GM12892 (cell line): ENCODE results near the gene ROR1.

Experiments
- DNase-seq: peaks from one replicate; pipeline ENCODE4 v3.0.0; 2011; ENCODE audit not compliant: insufficient read length
- FAIRE-seq: peaks from 2 replicates; lab custom pipeline; 2011; peaks lifted over from hg19 to GRCh38; lab: Jason Lieb, UNC
- POLR2A ChIP-seq: IDR thresholded peaks from 2 replicates; pipeline ENCODE4 v1.6.1; 2011; ENCODE audit warnings: low read depth, low read length, control low read depth
- POLR2AphosphoS5 ChIP-seq: IDR thresholded peaks from 2 replicates; pipeline ENCODE4 v1.6.1; 2011; ENCODE audit warnings: low read depth, low read length, control low read depth
- TAF1 ChIP-seq: IDR thresholded peaks from 2 replicates; pipeline ENCODE4 v1.6.1; 2011; ENCODE audit warnings: low read depth, mild to moderate bottlenecking, control low read depth, low read length, borderline replicate concordance

ROR1 gene

GRCh38 chr1:63914241-63914640 is 140.4 kb downstream of the ROR1 start:
- DNase-seq (no peak), FAIRE-seq (no peak)
- no peak for TF ChIP-seq POLR2A
- no peak for TF ChIP-seq TAF1
- TF ChIP-seq POLR2AphosphoS5, result no peak

- DNase-seq, result no peak
- FAIRE-seq, result no peak
- TF ChIP-seq TAF1 (no peak), POLR2AphosphoS5 (no peak), POLR2A (no peak)
Measured at GRCh38 chr1:63914706-63915105, 140.9 kb downstream of the ROR1 start.

GRCh38 chr1:63915121-63915520 is 141.3 kb downstream of the ROR1 start:
- DNase-seq (no peak), FAIRE-seq (no peak)
- TF ChIP-seq POLR2A, result no peak
- no peak for TF ChIP-seq POLR2AphosphoS5
- no peak for TF ChIP-seq TAF1

- TF ChIP-seq POLR2AphosphoS5, result no peak
- TF ChIP-seq TAF1, result no peak
- no peak for TF ChIP-seq POLR2A
- no peak for FAIRE-seq
- DNase-seq, result no peak
Measured at GRCh38 chr1:63916485-63917360, 142.9 kb downstream of the ROR1 start.

GRCh38 chr1:63917571-63918417 is 144.0 kb downstream of the ROR1 start:
- TF ChIP-seq POLR2AphosphoS5, result no peak
- FAIRE-seq (peak; percentile 21), DNase-seq (no peak)

- DNase-seq, result no peak
- TF ChIP-seq POLR2A, result no peak
- TF ChIP-seq TAF1, result no peak
- TF ChIP-seq POLR2AphosphoS5, result no peak
- FAIRE-seq, result no peak
Measured at GRCh38 chr1:63918418-63918945, 144.7 kb downstream of the ROR1 start.

- DNase-seq, result no peak
- FAIRE-seq, result no peak
Measured at GRCh38 chr1:63920154-63921117, 146.6 kb downstream of the ROR1 start.

GRCh38 chr1:63921359-63921758 is 147.5 kb downstream of the ROR1 start:
- TF ChIP-seq TAF1 (no peak), POLR2AphosphoS5 (no peak), POLR2A (no peak)
- FAIRE-seq (no peak), DNase-seq (no peak)

More at GRCh38 chr1:63920154-63921117, 146.6 kb downstream of the ROR1 start:
- TF ChIP-seq TAF1 (no peak), POLR2A (no peak), POLR2AphosphoS5 (no peak)

- DNase-seq (no peak), FAIRE-seq (no peak)
- TF ChIP-seq POLR2AphosphoS5 (no peak), POLR2A (no peak), TAF1 (no peak)
Measured at GRCh38 chr1:63921802-63922201, 148.0 kb downstream of the ROR1 start.

- DNase-seq (no peak), FAIRE-seq (no peak)
- no peak for TF ChIP-seq POLR2A
- no peak for TF ChIP-seq POLR2AphosphoS5
- no peak for TF ChIP-seq TAF1
Measured at GRCh38 chr1:63922848-63923247, 149.0 kb downstream of the ROR1 start.
